H9 (cell line): ENCODE data around the gene DCAF10. TPM values are rescaled to one million over a fixed set of nuclear protein-coding genes. Genes with fewer than 3 reads are reported as not detected.
"Not testable (repeated sequence)": the region's sequence is repeated elsewhere in the genome, so short reads cannot be mapped to it uniquely, and the experiment has no call there.

Experiments
- DNase-seq: peaks from one replicate; pipeline ENCODE4 v3.0.0-alpha.2; 2017
- H2AFZ ChIP-seq: one replicate; pipeline ENCODE4 v1.6.1; 2013; ENCODE audit warnings: mild to moderate bottlenecking, low read length, control low read depth, moderate library complexity
- H2AK5ac ChIP-seq: 2 replicates; pipeline ENCODE4 v1.6.1; 2013; ENCODE audit warnings: low read length, control low read depth, mixed read lengths; ENCODE audit not compliant: insufficient read length
- H2BK120ac ChIP-seq: one replicate; pipeline ENCODE4 v1.6.1; 2013; ENCODE audit warnings: low read depth, mild to moderate bottlenecking, low read length, control low read depth, inconsistent platforms; ENCODE audit not compliant: poor library complexity, severe bottlenecking
- H2BK12ac ChIP-seq: 2 replicates; pipeline ENCODE4 v1.6.1; 2013; ENCODE audit warnings: low read length, control low read depth, mixed read lengths, low read depth; ENCODE audit not compliant: insufficient read length
- H2BK15ac ChIP-seq: 2 replicates; pipeline ENCODE4 v1.6.1; 2013; ENCODE audit warnings: low read depth, low read length, control low read depth
- H2BK20ac ChIP-seq: one replicate; pipeline ENCODE4 v1.6.1; 2013; ENCODE audit warnings: low read depth, mild to moderate bottlenecking, low read length, control low read depth, inconsistent platforms; ENCODE audit not compliant: poor library complexity, severe bottlenecking
- H2BK5ac ChIP-seq: 2 replicates; pipeline ENCODE4 v1.6.1; 2013; ENCODE audit warnings: low read length, control low read depth, mixed read lengths; ENCODE audit not compliant: insufficient read length
- H3K14ac ChIP-seq: 2 replicates; pipeline ENCODE4 v1.6.1; 2013; ENCODE audit warnings: low read length, control low read depth; ENCODE audit not compliant: insufficient read depth
- H3K18ac ChIP-seq: 2 replicates; pipeline ENCODE4 v1.6.1; 2013; ENCODE audit warnings: low read depth, mild to moderate bottlenecking, mixed read lengths, low read length, control low read depth; ENCODE audit not compliant: insufficient read length
- H3K23ac ChIP-seq: 2 replicates; pipeline ENCODE4 v1.6.1; 2013; ENCODE audit warnings: low read length, control low read depth, mixed read lengths, low read depth; ENCODE audit not compliant: insufficient read length
- H3K23me2 ChIP-seq: 2 replicates; pipeline ENCODE4 v1.6.1; 2013; ENCODE audit warnings: low read depth, mild to moderate bottlenecking, mixed read lengths, low read length, control low read depth; ENCODE audit not compliant: insufficient read length, poor library complexity, severe bottlenecking
- H3K27ac ChIP-seq: 2 replicates; pipeline ENCODE4 v1.5.1; 2013; ENCODE audit warnings: low read length, control low read depth, mixed read lengths, low read depth; ENCODE audit not compliant: insufficient read length
- H3K27me3 ChIP-seq: 2 replicates; pipeline ENCODE4 v1.6.1; 2013; ENCODE audit warnings: low read length, control low read depth, inconsistent platforms; ENCODE audit not compliant: insufficient read depth
- H3K4ac ChIP-seq: 2 replicates; pipeline ENCODE4 v1.6.1; 2013; ENCODE audit warnings: low read depth, mild to moderate bottlenecking, control low read depth, inconsistent platforms, low read length, moderate library complexity
- H3K4me1 ChIP-seq: 2 replicates; pipeline ENCODE4 v1.6.1; 2013; ENCODE audit warnings: low read length, control low read depth, inconsistent platforms; ENCODE audit not compliant: insufficient read depth
- H3K4me2 ChIP-seq: 2 replicates; pipeline ENCODE4 v1.6.1; 2013; ENCODE audit warnings: low read length, control low read depth, mixed read lengths; ENCODE audit not compliant: insufficient read length, insufficient read depth
- H3K56ac ChIP-seq: 2 replicates; pipeline ENCODE4 v1.6.1; 2013; ENCODE audit warnings: low read depth, mild to moderate bottlenecking, mixed read lengths, low read length, control low read depth; ENCODE audit not compliant: insufficient read length
- H3K79me1 ChIP-seq: 2 replicates; pipeline ENCODE4 v1.6.1; 2013; ENCODE audit warnings: low read depth, mild to moderate bottlenecking, moderate library complexity, low read length, control low read depth, inconsistent platforms; ENCODE audit not compliant: insufficient read depth, poor library complexity, severe bottlenecking
- H3K79me2 ChIP-seq: 2 replicates; pipeline ENCODE4 v1.6.1; 2013; ENCODE audit warnings: low read length, control low read depth, inconsistent platforms; ENCODE audit not compliant: insufficient read depth
- H3K9ac ChIP-seq: 2 replicates; pipeline ENCODE4 v1.6.1; 2013; ENCODE audit warnings: low read length, control low read depth, mixed read lengths; ENCODE audit not compliant: insufficient read length; ENCODE audit errors: extremely low read depth
- H3K9me3 ChIP-seq: one replicate; pipeline ENCODE4 v1.6.1; 2013; ENCODE audit warnings: low read depth, low read length, inconsistent platforms; ENCODE audit not compliant: control insufficient read depth
- H3T11ph ChIP-seq: one replicate; pipeline ENCODE4 v1.6.1; 2013; ENCODE audit warnings: mild to moderate bottlenecking, low read length, control low read depth, inconsistent platforms
- H4K20me1 ChIP-seq: one replicate; pipeline ENCODE4 v1.6.1; 2013; ENCODE audit not compliant: control insufficient read depth, insufficient read length, insufficient read depth
- H4K5ac ChIP-seq: 2 replicates; pipeline ENCODE4 v1.6.1; 2013; ENCODE audit warnings: low read depth, mild to moderate bottlenecking, mixed read lengths, low read length, control low read depth; ENCODE audit not compliant: insufficient read length
- H4K8ac ChIP-seq: replicated peaks from 2 replicates; pipeline ENCODE4 v1.6.1; 2013; ENCODE audit warnings: low read length, control low read depth, mixed read lengths, low read depth; ENCODE audit not compliant: insufficient read length
- H4K91ac ChIP-seq: 2 replicates; pipeline ENCODE4 v1.6.1; 2013; ENCODE audit warnings: low read depth, mild to moderate bottlenecking, moderate library complexity, mixed read lengths, low read length, control low read depth; ENCODE audit not compliant: insufficient read length
- H3K27ac Mint-ChIP-seq, 3 experiments: 2 replicates in 2 of 3; 3 replicates in 1 of 3; pipeline ENCODE4 v1.8.0; 2020 to 2021; ENCODE audit warnings: mixed read lengths in 3 of 3, mild to moderate bottlenecking in 1 of 3, moderate library complexity in 1 of 3
- H3K27me3 Mint-ChIP-seq: 2 replicates; pipeline ENCODE4 v1.8.0; 2021; ENCODE audit warnings: low read depth, mild to moderate bottlenecking, moderate library complexity, mixed read lengths
- H3K36me3 Mint-ChIP-seq, 3 experiments: 2 replicates in 2 of 3; 3 replicates in 1 of 3; pipeline ENCODE4 v1.8.0; 2020 to 2021; ENCODE audit warnings: low read depth in 3 of 3, mixed read lengths in 3 of 3; ENCODE audit not compliant: insufficient read depth in 1 of 3
- H3K4me1 Mint-ChIP-seq, 2 experiments: 2 replicates each; pipeline ENCODE4 v1.8.0; 2020; ENCODE audit warnings: mixed read lengths in 2 of 2
- H3K4me3 Mint-ChIP-seq, 2 experiments: 2 replicates in 1 of 2; 3 replicates in 1 of 2; pipeline ENCODE4 v1.8.0; 2020 to 2021; ENCODE audit warnings: mild to moderate bottlenecking in 2 of 2, mixed read lengths in 2 of 2, moderate library complexity in 1 of 2
- H3K9me3 Mint-ChIP-seq, 2 experiments: 2 replicates in 1 of 2; 3 replicates in 1 of 2; pipeline ENCODE4 v1.8.0; 2020; ENCODE audit warnings: mild to moderate bottlenecking in 2 of 2, mixed read lengths in 2 of 2, moderate library complexity in 1 of 2
- CTCF ChIP-seq: fragments of 200-600 bp; sonication (generic); conservative IDR thresholded peaks from 3 replicates; pipeline ENCODE4 v1.8.0; 2021; ENCODE audit warnings: antibody characterized with exemption, mild to moderate bottlenecking
- WGBS: extraction: QIAGEN DNeasy Blood & Tissue Kit; methylation state at CpG from one replicate; pipeline ENCODE4 v1.1.7; 2013; ENCODE audit warnings: missing lambda C conversion rate, low lambda C conversion rate, mixed read lengths; ENCODE audit not compliant: insufficient read length; ENCODE audit errors: extremely low coverage; 5-methylcytosine and 5-hydroxymethylcytosine counted together
- total RNA-seq: library from RNA; stranded (reverse); gene quantifications from 2 replicates; pipeline ENCODE4 v1.2.1, GENCODE V29; 2021

Gene DCAF10
- total RNA-seq, 1 experiment from 2014 or later = 13.4 TPM

- Histone ChIP-seq H4K20me1 (no peaks in the 10 kb centered on the region), H2AFZ (no peak overlapping the region), H4K5ac (no peak overlapping the region), H3K14ac (no peak overlapping the region), H3K9me3 (no peaks in the 10 kb centered on the region), H3K56ac (no peak overlapping the region), H3K79me1 (no peaks in the 10 kb centered on the region), H2BK120ac (no peak overlapping the region), H3K23ac (no peak overlapping the region), H3K18ac (no peak overlapping the region), H2BK15ac (no peak overlapping the region), H3K4me1 (peaks cover 4% of the 10 kb centered on the region; the same call in 1 of the 2 replicates), H3T11ph (no peak overlapping the region), H3K9ac (no peak overlapping the region), H3K23me2 (peaks cover 9% of the 10 kb centered on the region), H2AK5ac (no peak overlapping the region), H4K91ac (no peak overlapping the region), H3K27me3 (no peaks in the 10 kb centered on the region), H2BK12ac (no peak overlapping the region), H3K79me2 (no peaks in the 10 kb centered on the region), H2BK20ac (no peak overlapping the region), H4K8ac (no peak overlapping the region), H2BK5ac (no peak overlapping the region), H3K27ac (no peak overlapping the region), H3K4me2 (no peak overlapping the region), H3K4ac (no peak overlapping the region)
- H3K27me3 Mint-ChIP-seq = peaks cover 27% of the 10 kb centered on the region
- H3K36me3 Mint-ChIP-seq = no peaks in the 10 kb centered on the region
- H3K27ac Mint-ChIP-seq = no peak overlapping the region
- peaks cover 16 to 20% of the 10 kb centered on the region in 2 experiments for H3K4me1 Mint-ChIP-seq
- H3K4me3 Mint-ChIP-seq = no peak overlapping the region
- TF ChIP-seq CTCF = no peak
- no CpG with 5 or more reads among the region's 3 CpGs for WGBS
- DNase-seq = no peak
- no peaks in the 10 kb centered on the region for H3K9me3 Mint-ChIP-seq
These were observed 108.7 kb downstream of the DCAF10 start for GRCh38 chr9:37909326-37909725.

GRCh38 chr9:37909836-37910235, 109.2 kb downstream of the DCAF10 start:
- not testable (repeated sequence) for H2AK5ac ChIP-seq, H2BK20ac ChIP-seq, H3T11ph ChIP-seq, H3K9ac ChIP-seq, H3K4ac ChIP-seq, H3K27ac Mint-ChIP-seq, H4K91ac ChIP-seq, H3K27ac ChIP-seq, H3K23me2 ChIP-seq, H2BK5ac ChIP-seq, H3K4me1 ChIP-seq, H3K79me1 ChIP-seq, DNase-seq, H3K14ac ChIP-seq, H3K23ac ChIP-seq, H2BK15ac ChIP-seq, H4K20me1 ChIP-seq, H2BK12ac ChIP-seq, H3K9me3 ChIP-seq, H3K4me2 ChIP-seq, H4K8ac ChIP-seq, H3K18ac ChIP-seq, H3K9me3 Mint-ChIP-seq, H3K4me3 Mint-ChIP-seq, H2AFZ ChIP-seq, H2BK120ac ChIP-seq, H3K36me3 Mint-ChIP-seq, H4K5ac ChIP-seq, H3K56ac ChIP-seq, H3K79me2 ChIP-seq, H3K27me3 ChIP-seq
- Mint-ChIP-seq H3K4me1 (peaks cover 11 to 16% of the 10 kb centered on the region in 2 experiments), H3K27me3 (peaks cover 25% of the 10 kb centered on the region)
- no CpG with 5 or more reads among the region's 5 CpGs for WGBS
